CD4-positive, alpha-beta memory T cell (primary cell): ENCODE results near the gene OCIAD1. TPM values are rescaled to one million over a fixed set of nuclear protein-coding genes. Genes with fewer than 3 reads are reported as not detected.

Source experiments
- CTCF ChIA-PET: fragments of 350-600 bp; sonication (Branson Sonifier 250); formaldehyde crosslinking; loops from one replicate; lab custom pipeline; 2021; ENCODE audit warnings: inconsistent platforms; ENCODE audit not compliant: partially characterized antibody; lab: Charles Lee
- POLR2A ChIA-PET: fragments of 350-600 bp; sonication (Branson Sonifier 250); formaldehyde crosslinking; loops from one replicate; lab custom pipeline; 2021; ENCODE audit not compliant: partially characterized antibody; lab: Charles Lee
- DNase-seq, 5 donors: peaks; one replicate each; pipeline versions ENCODE4 v3.0.0 to v3.0.0-alpha.2; 2020 to 2022; ENCODE audit warnings: mixed read lengths in 1 of 5
- H3K27ac ChIP-seq: one replicate; pipeline ENCODE4 v1.7.0; 2013; ENCODE audit warnings: low read depth, low read length
- H3K27me3 ChIP-seq: 2 replicates; pipeline ENCODE4 v1.7.0; 2013; ENCODE audit warnings: mild to moderate bottlenecking, low read length, moderate library complexity; ENCODE audit not compliant: insufficient read depth
- H3K36me3 ChIP-seq: 2 replicates; pipeline ENCODE4 v1.7.0; 2013; ENCODE audit warnings: mild to moderate bottlenecking, low read length, moderate library complexity; ENCODE audit not compliant: insufficient read depth
- H3K4me1 ChIP-seq: 2 replicates; pipeline ENCODE4 v1.7.0; 2013; ENCODE audit warnings: mild to moderate bottlenecking, low read length, moderate library complexity; ENCODE audit not compliant: insufficient read depth
- H3K4me3 ChIP-seq, 2 donors: one replicate each; pipeline ENCODE4 v1.7.0; 2013; ENCODE audit warnings: low read length in 2 of 2, mild to moderate bottlenecking in 1 of 2
- H3K9me3 ChIP-seq, 2 donors: one replicate each; pipeline ENCODE4 v1.7.0; 2013; ENCODE audit warnings: low read length in 2 of 2, control low read depth in 1 of 2; ENCODE audit not compliant: control insufficient read depth in 1 of 2
- H3K27ac Mint-ChIP-seq, 7 donors: one replicate each; pipeline ENCODE4 v1.8.0; 2020 to 2021; ENCODE audit warnings: mixed read lengths in 7 of 7, mild to moderate bottlenecking in 6 of 7, inconsistent platforms in 3 of 7, moderate library complexity in 3 of 7
- H3K27me3 Mint-ChIP-seq, 2 donors: one replicate each; pipeline ENCODE4 v1.8.0; 2020 to 2021; ENCODE audit warnings: mixed read lengths in 2 of 2
- H3K36me3 Mint-ChIP-seq, 2 donors: one replicate each; pipeline ENCODE4 v1.8.0; 2020 to 2021; ENCODE audit warnings: mixed read lengths in 2 of 2, inconsistent platforms in 1 of 2, mild to moderate bottlenecking in 1 of 2
- H3K4me1 Mint-ChIP-seq, 4 donors: one replicate each; pipeline ENCODE4 v1.8.0; 2020 to 2021; ENCODE audit warnings: mixed read lengths in 4 of 4, mild to moderate bottlenecking in 1 of 4
- H3K4me3 Mint-ChIP-seq, 8 donors: one replicate each; pipeline ENCODE4 v1.8.0; 2020 to 2021; ENCODE audit warnings: mixed read lengths in 8 of 8, mild to moderate bottlenecking in 7 of 8, moderate library complexity in 6 of 8, inconsistent platforms in 3 of 8
- H3K9me3 Mint-ChIP-seq, 8 donors: one replicate each; pipeline ENCODE4 v1.8.0; 2020 to 2021; ENCODE audit warnings: mixed read lengths in 8 of 8, mild to moderate bottlenecking in 5 of 8, inconsistent platforms in 3 of 8, moderate library complexity in 1 of 8
- intact Hi-C: fragments of 100-400 bp; cut with micrococcal nuclease; formaldehyde crosslinking; loops from one replicate; pipeline ENCODE4 v1.15.1; 2023
- polyA plus RNA-seq, 2 donors: library from polyadenylated mRNA; unstranded; fragments of 300-500 nt; fragmentation: Illumina TruSeq; gene quantifications; one replicate each; pipeline ENCODE4 v1.2.3, GENCODE V29; 2021
- total RNA-seq, 2 experiments: library from RNA; stranded (reverse); gene quantifications; one replicate each; pipeline ENCODE4 v1.2.3, GENCODE V29; 2021

Gene OCIAD1
- total and polyA plus RNA-seq, 4 experiments from 2014 or later: 110 to 171 (median 142) TPM

- intact Hi-C loops: loop anchor here (10.0 kb wide), 2 partner anchors 559 to 629 kb away; partner anchors contain the start of gene SLAIN2
- H3K36me3 Mint-ChIP-seq: peaks cover 40 to 53% of the 10 kb centered on the region in 2 donors
- Histone ChIP-seq H3K27ac (no peak overlapping the region), H3K9me3 (no peaks in the 10 kb centered on the region), H3K27me3 (no peaks in the 10 kb centered on the region), H3K4me1 (peaks cover 47% of the 10 kb centered on the region), H3K4me3 (no peak overlapping the region), H3K36me3 (peaks cover 33% of the 10 kb centered on the region)
- no peaks in the 10 kb centered on the region for H3K27me3 Mint-ChIP-seq
- no peaks in the 10 kb centered on the region for H3K9me3 Mint-ChIP-seq
- CTCF ChIA-PET: interaction anchor here (0.7 to 1.9 kb wide), 3 partner anchors 38 to 325 kb away, joined by 3 to 6 read pairs (median 4); partner anchors contain the start of gene FRYL
- DNase-seq: no peak
- POLR2A ChIA-PET: interaction anchor here (1.2 to 2.1 kb wide), 2 partner anchors 59 to 124 kb away, joined by 4 to 11 read pairs; partner anchors contain the start of gene FRYL
- H3K27ac Mint-ChIP-seq: peak overlapping the region in 1 of 7 donors; percentile 94
- H3K4me1 Mint-ChIP-seq: peaks cover 42 to 73% (median 53%) of the 10 kb centered on the region in 4 donors
- H3K4me3 Mint-ChIP-seq: peak overlapping the region in 4 of 8 donors; percentile 82 to 93 (median 88)
Observed at GRCh38 chr4:48904101-48904500, 73.2 kb downstream of the OCIAD1 start.

GRCh38 chr4:48904541-48905142 is 73.8 kb downstream of the OCIAD1 start:
- peak overlapping the region; percentile 19 to 94 (median 77) for H3K27ac Mint-ChIP-seq
- H3K4me3 ChIP-seq: no peak overlapping the region
- ChIA-PET CTCF (interaction anchor here (1.3 to 4.0 kb wide), 3 partner anchors 124 to 326 kb away, joined by 4 to 41 read pairs (median 6); partner anchors contain the start of gene FRYL), POLR2A (interaction anchor here (0.9 to 2.1 kb wide), 3 partner anchors 58 to 326 kb away, joined by 3 to 11 read pairs (median 4); partner anchors contain the start of gene FRYL)
- H3K4me1 Mint-ChIP-seq: peaks cover 36 to 68% (median 47%) of the 10 kb centered on the region in 4 donors
- no peaks in the 10 kb centered on the region for H3K9me3 Mint-ChIP-seq
- no peak overlapping the region for H3K27ac ChIP-seq
- no peaks in the 10 kb centered on the region for H3K27me3 Mint-ChIP-seq
- H3K27me3 ChIP-seq: no peaks in the 10 kb centered on the region
- peak in 1 of 5 donors; percentile 32 for DNase-seq
- intact Hi-C loops: loop anchor here (10.0 kb wide), 2 partner anchors 560 to 630 kb away; partner anchors contain the start of gene SLAIN2
- H3K4me1 ChIP-seq: peaks cover 47% of the 10 kb centered on the region
- H3K36me3 ChIP-seq: peaks cover 30% of the 10 kb centered on the region
- H3K36me3 Mint-ChIP-seq: peaks cover 34 to 47% of the 10 kb centered on the region in 2 donors
- no peaks in the 10 kb centered on the region for H3K9me3 ChIP-seq
- peak overlapping the region; percentile 82 to 94 (median 90) for H3K4me3 Mint-ChIP-seq

GRCh38 chr4:48905363-48906015 is 74.6 kb downstream of the OCIAD1 start:
- Histone ChIP-seq H3K4me3 (peak overlapping the region; percentile 70 to 77), H3K9me3 (no peaks in the 10 kb centered on the region), H3K4me1 (peaks cover 43% of the 10 kb centered on the region), H3K27me3 (no peaks in the 10 kb centered on the region), H3K27ac (peak overlapping the region; percentile 59), H3K36me3 (peaks cover 25% of the 10 kb centered on the region)
- H3K27me3 Mint-ChIP-seq: no peaks in the 10 kb centered on the region
- peaks cover 33 to 61% (median 43%) of the 10 kb centered on the region in 4 donors for H3K4me1 Mint-ChIP-seq
- CTCF ChIA-PET: interaction anchor here (1.0 to 4.0 kb wide), 7 partner anchors 35 to 327 kb away, joined by 3 to 41 read pairs (median 4); no protein-coding TSS in a partner anchor
- POLR2A ChIA-PET: interaction anchor here (0.9 to 2.6 kb wide), 4 partner anchors 40 to 327 kb away, joined by 3 to 23 read pairs (median 7); partner anchors contain the start of gene FRYL
- H3K9me3 Mint-ChIP-seq: no peaks in the 10 kb centered on the region
- peak overlapping the region; percentile 82 to 94 (median 90) for H3K4me3 Mint-ChIP-seq
- peaks cover 27 to 40% of the 10 kb centered on the region in 2 donors for H3K36me3 Mint-ChIP-seq
- no peak for DNase-seq
- intact Hi-C loops: loop anchor here (1.0 to 10.0 kb wide), 7 partner anchors 18 to 631 kb away; partner anchors contain the start of genes FRYL, OCIAD1 and SLAIN2
- peak overlapping the region; percentile 74 to 95 (median 90) for H3K27ac Mint-ChIP-seq

GRCh38 chr4:48906206-48907173 is 75.6 kb downstream of the OCIAD1 start, which contains the start of gene OCIAD2:
Gene OCIAD2, minus strand, starts transcription at chr4:48906774. Its CDS starts 2,225 bp downstream, at chr4:48904549.
- peaks cover 19% of the 10 kb centered on the region for H3K36me3 ChIP-seq
- Mint-ChIP-seq H3K27ac (peak within 1 kb of the TSS; percentile 83 to 97 (median 94)), H3K27me3 (no peaks in the 10 kb centered on the region), H3K36me3 (peaks cover 21 to 31% of the 10 kb centered on the region in 2 donors), H3K9me3 (no peaks in the 10 kb centered on the region), H3K4me3 (peak within 1 kb of the TSS; percentile 92 to 98 (median 93)), H3K4me1 (peaks cover 31 to 55% (median 38%) of the 10 kb centered on the region in 4 donors)
- peak within 1 kb of the TSS; percentile 59 for H3K27ac ChIP-seq
- no peaks in the 10 kb centered on the region for H3K27me3 ChIP-seq
- intact Hi-C loops: loop anchor here (1.0 to 10.0 kb wide), 7 partner anchors 17 to 632 kb away; partner anchors contain the start of genes FRYL, OCIAD1 and SLAIN2
- H3K4me1 ChIP-seq: peaks cover 39% of the 10 kb centered on the region
- H3K9me3 ChIP-seq: no peaks in the 10 kb centered on the region
- CTCF ChIA-PET: interaction anchor here (0.9 to 4.0 kb wide), 20 partner anchors 17 to 380 kb away, joined by 3 to 41 read pairs (median 4); no protein-coding TSS in a partner anchor
- POLR2A ChIA-PET: interaction anchor here (0.8 to 2.6 kb wide), 10 partner anchors 9 to 328 kb away, joined by 3 to 23 read pairs (median 4); partner anchors contain the start of gene FRYL
- peak; percentile 80 to 89 (median 82) for DNase-seq
- peak within 1 kb of the TSS; percentile 70 to 77 for H3K4me3 ChIP-seq

- H3K9me3 ChIP-seq: no peaks in the 10 kb centered on the region
- DNase-seq: peak in 1 of 5 donors; percentile 28
- peaks cover 7% of the 10 kb centered on the region for H3K36me3 ChIP-seq
- peak overlapping the region in 7 of 8 donors; percentile 1 to 92 (median 43) for H3K4me3 Mint-ChIP-seq
- H3K9me3 Mint-ChIP-seq: no peaks in the 10 kb centered on the region
- POLR2A ChIA-PET: interaction anchor here (2.6 kb wide), 1 partner anchor 128 kb away, joined by 23 read pairs; the partner anchor contains the start of gene FRYL
- CTCF ChIA-PET: interaction anchor here (1.7 to 4.0 kb wide), 5 partner anchors 23 to 329 kb away, joined by 7 to 41 read pairs (median 9); no protein-coding TSS in a partner anchor
- no peaks in the 10 kb centered on the region for H3K27me3 ChIP-seq
- peaks cover 11 to 20% of the 10 kb centered on the region in 2 donors for H3K36me3 Mint-ChIP-seq
- H3K4me1 ChIP-seq: peaks cover 29% of the 10 kb centered on the region
- H3K4me3 ChIP-seq: no peak overlapping the region
- no peaks in the 10 kb centered on the region for H3K27me3 Mint-ChIP-seq
- intact Hi-C loops: loop anchor here (10.0 kb wide), 2 partner anchors 563 to 633 kb away; partner anchors contain the start of gene SLAIN2
- H3K27ac ChIP-seq: no peak overlapping the region
- H3K27ac Mint-ChIP-seq: peak overlapping the region in 6 of 7 donors; percentile 24 to 89 (median 50)
- peaks cover 28 to 45% (median 32%) of the 10 kb centered on the region in 4 donors for H3K4me1 Mint-ChIP-seq
Observed at GRCh38 chr4:48907706-48908477, 77.0 kb downstream of the OCIAD1 start.
